ENCODE measurements around the gene TMX3.

Gene TMX3, protein sequence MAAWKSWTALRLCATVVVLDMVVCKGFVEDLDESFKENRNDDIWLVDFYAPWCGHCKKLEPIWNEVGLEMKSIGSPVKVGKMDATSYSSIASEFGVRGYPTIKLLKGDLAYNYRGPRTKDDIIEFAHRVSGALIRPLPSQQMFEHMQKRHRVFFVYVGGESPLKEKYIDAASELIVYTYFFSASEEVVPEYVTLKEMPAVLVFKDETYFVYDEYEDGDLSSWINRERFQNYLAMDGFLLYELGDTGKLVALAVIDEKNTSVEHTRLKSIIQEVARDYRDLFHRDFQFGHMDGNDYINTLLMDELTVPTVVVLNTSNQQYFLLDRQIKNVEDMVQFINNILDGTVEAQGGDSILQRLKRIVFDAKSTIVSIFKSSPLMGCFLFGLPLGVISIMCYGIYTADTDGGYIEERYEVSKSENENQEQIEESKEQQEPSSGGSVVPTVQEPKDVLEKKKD

DNA sequence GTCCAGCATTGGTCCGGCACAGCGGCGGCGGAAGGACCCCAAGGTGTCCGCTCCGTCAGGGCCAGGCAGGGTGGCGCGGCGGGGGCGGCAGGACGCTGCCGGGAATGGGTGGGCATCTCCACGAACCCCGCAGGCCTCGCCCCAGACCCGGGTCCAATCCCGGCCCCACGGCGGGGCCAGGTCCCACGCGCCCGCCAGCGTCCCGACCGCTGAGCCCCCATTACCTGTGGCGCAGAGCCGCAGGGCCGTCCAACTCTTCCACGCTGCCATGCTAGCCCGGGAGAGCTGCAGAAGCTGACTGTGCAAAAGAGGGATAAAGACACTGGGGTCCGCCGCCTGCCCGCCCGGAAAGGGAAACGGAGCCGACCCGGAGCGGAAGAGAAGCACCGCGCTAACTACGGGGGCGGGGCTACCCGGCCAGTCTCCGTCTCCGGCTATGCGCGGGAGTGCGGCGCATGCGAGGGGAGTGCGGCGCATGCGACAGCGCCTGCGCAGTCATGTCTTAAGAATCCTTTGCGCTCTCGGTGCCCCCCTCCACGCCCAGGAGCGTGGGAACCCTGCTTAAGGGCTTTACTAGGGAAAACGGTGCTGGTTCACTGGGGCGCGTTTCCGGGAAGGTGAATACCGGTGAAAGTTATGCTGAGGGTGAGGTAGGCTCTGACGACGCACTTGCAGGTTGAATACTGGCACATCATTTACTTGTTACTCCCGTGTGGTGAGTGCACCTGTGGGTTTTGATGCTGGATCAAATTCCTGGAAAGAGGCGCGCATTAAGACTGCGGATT, at the start of gene TMX3:
TSS of gene TMX3 (minus strand) at position 397 of the 785 bp plus-strand sequence. CDS start at position 270, 127 bp downstream.
- peak; percentile 92 for DNase-seq

DNA sequence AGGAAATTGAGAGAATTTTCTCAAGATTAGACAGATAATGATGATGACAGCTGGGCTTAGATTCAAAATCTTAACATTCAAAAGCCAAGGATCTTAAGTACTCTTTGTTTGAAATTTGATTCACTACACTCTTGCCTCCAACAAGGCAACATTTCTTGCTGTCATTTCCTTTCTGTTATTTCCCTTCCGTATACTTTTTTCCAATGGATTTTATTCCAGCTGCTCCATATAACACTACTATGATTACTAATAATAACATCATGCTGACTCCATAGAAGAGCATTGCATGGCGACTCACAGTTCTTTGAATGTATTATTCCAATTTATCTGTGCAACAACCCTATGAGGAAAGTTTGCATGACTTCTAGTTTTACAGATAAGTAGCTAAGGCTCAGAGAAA, 49.1 kb upstream of the TMX3 start:
- DNase-seq: no peak

DNA sequence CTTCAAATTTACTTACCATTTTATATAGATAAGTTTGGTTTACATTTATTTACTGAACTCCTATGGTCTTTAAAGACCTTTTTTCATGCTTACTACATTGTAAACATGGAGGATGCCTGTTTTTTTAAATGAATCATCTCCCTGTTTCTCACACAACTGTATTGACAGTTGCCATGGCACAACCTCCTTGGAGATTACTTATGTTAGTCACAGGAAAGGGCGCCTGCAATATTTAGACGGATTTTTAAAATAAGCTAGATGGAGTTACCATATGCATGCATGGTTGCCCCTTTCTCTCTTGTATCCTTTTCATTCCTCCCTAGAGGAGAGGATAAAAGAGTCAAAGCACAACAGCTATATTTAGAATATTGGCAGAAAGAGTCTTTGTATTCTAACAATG, 48.2 kb upstream of the TMX3 start:
- DNase-seq: no peak

DNA sequence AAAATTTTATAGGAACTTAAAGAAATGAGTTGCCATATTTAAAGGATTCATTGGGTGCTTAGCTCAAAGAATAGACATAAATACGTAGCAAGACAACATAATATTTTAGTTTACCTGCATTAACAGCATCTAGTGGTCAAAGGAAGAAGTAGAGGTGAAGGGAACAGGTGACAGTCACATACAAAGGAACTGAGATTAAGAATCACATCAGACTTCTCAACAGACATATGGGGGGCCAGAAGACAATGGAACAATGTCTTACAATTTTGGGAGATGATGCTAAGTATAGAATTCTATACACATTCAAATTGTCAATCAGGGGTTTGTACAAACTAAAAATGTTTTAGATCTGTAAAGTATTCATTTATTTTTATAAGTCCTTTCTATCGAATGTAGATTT, 44.4 kb upstream of the TMX3 start:
- no peak for DNase-seq

DNA sequence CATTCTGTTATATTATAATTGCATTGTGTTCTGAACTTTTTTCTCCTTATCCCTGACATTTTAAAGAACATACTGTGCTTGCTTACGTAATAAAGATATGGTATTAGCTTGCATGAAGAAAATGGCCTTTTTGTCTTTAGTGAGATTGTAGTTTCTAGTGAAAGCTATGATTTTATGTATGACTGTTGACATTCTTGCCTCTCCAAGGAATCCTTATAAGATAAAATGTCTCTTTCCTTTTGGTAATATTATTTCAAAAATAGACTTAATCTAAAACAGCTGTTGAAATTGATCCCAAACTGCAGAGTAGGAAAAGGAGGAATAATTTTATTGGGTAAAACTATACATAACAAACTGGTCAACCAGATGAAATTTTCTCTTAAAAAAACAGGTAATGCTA, 42.2 kb upstream of the TMX3 start:
- DNase-seq: no peak

DNA sequence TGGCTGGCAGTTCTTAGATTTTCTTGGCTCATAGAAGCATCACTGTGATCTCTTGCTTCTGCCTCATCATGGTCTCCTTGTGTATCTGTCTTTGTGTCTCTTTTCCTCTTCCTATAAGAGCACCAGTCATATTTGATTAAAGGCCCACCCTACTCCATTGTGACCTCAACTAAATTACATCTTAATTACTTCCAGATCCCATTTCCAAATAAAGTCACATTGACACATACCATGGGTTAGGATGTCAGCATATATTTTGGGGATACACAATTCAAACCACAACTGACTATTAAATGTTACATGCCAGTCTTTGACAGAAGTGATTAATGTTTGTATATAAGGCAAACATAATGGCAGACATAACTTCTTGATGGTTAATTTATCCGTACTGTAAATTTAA, 27.3 kb upstream of the TMX3 start:
- no peak for DNase-seq

DNA sequence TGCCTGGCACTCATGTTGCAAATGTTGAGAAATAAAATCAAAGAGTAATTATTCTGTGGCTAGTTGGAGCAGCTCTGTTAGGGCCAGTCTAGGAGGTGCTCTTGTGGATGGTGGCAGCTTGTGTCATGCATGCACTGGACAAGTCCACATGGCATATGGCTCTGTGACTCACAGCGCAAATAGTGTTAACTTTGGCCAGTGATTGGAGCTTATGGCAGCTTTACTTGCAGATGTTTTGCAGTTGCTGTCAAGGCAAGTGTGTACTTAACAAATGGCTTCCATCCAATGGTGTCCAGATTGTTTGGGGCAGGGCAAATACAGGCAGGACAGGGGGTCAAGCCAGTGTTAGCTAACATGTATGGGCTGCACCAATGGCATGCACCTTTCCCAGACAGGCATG, 26.1 kb upstream of the TMX3 start:
- no peak for DNase-seq

DNA sequence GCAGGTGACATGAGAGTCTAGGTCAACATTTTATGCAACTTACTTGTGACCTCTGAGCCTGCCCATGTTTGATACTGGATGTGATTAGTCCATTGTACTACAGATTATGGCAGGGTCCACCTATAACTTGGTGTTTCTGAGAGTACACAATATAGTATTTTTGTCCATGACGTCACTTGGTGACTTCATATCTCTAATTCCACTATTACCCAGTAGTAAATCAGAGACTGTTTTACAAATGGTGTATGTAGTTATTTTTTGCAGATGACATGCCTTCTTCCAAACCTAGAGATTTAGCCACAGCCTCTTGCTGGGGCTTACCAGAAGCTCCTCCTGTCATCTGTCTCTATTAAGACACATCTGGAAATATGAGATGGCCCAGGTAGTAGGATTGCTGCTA, 24.6 kb upstream of the TMX3 start:
- no peak for DNase-seq

DNA sequence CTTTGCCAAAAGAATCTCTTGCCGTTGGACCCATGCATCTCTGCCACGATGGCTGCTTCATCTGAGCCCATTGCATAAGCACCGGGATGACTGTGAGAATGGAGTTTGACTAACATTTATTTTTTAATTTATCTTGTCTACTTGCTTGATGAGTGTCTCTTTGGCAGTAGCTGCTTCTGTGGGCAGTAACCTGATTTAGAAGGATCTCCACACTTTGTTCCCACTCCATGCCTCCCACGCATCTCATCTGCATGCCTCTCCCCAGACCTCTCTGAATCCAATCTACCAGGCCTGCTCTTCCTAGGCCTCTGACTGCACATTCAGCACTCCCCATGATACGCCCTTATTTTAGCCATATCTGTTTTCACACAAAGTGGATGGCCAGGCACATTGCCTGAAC, 23.7 kb upstream of the TMX3 start:
- DNase-seq: no peak

DNA sequence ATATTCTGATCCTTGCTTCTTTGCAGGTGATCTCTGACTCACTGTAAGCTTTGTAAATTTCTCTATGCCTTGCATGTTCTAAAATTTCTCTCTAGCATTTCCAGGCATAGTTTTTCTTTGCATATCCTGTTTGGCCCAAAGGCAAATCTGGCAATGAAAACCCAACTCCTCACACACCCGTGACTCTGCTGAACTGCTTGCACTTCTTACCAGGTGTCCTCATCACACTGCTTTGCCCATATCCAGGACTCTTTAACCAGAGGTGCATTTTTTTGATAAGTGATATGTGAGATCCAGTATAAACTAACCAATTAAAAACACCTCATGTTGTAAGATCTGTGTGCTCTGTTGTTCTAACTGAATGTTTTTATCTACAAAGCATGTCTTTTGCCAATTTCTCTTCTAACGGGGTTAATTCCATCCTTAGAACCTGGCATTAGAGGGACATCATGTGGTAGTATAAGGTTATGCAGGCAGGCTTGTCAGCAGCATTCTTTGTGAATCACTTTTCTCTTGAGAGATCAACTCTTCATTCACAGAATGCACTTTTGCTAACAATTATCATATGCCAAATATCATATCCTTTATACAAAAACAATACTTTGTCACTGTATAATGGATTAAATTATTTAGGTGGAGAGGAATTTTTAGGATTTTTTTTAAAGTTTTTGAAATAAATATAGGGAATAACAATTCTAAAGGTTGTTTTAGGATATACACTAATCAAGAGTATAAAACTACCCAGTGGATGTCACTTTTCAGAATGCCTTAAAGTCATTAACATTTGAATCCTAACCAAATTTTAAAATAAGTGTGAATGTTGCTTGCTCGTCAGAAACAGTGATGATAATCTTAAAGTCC, 20.8 kb upstream of the TMX3 start:
- peak; percentile 58 for DNase-seq

DNA sequence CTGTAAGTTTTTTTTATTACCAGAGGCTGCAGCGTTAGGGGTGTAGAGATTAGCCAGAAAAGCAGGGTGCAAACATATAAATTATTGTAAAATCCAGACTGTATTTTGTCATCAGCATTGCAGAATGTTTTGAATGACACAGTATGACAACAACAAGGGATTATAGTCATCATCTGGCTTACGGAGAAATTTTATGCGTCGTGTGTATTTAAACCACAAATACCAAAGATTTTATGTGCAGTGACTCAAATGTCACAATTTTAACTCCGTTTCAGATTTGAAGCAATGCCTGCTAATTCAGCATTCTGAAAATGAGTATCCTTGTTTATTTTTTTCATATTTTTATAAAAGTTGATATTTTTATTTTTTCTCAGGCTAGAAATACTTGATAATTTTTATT, 19.4 kb upstream of the TMX3 start:
- DNase-seq: no peak

DNA sequence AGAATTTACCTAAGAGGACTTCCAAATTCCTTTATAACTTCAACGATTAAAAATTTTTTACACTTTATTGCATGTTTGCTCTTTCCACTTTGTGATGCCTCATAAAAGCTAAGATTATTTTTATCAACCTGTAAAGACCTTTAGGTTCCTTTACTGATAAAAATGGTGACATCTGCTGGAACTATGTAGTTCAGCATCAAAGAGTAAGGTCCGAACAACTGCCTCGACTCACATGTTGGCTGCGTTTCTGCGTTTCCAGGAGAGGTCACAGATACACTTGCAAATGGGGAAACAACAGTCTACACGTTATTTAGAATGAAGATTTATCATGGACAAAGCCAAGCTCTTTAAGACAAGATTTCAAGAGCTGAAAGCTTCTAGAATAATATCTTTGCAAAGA, 18.8 kb upstream of the TMX3 start:
- DNase-seq: no peak

DNA sequence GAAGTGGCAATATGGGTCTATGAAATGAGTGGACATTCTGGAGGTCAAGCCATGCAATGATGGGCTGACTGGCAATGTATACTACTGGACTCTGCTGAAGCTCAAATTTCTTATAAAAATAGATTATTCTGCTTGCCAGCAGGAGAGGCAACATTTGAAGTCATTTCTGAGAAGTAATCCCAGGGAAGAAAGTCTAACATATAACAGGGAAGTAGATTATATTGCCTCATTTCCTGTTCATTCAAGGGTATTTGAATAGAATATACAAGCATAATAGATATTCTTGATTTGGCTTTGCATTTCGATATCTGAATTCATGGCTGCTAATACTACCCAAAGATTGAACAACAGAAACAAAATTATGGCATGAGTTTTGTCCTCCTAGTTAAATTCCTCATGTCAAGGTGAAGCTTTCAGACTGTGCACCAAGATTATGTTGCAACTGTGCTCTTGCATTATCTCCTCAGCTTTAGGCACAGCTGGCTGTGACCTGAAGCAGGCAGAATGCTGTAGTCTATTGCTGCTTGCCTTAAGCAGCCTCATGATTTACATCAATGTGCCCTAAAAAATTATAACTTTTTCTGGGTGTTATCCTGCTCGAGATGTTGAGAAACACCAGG, 13.3 kb upstream of the TMX3 start:
- DNase-seq: no peak

DNA sequence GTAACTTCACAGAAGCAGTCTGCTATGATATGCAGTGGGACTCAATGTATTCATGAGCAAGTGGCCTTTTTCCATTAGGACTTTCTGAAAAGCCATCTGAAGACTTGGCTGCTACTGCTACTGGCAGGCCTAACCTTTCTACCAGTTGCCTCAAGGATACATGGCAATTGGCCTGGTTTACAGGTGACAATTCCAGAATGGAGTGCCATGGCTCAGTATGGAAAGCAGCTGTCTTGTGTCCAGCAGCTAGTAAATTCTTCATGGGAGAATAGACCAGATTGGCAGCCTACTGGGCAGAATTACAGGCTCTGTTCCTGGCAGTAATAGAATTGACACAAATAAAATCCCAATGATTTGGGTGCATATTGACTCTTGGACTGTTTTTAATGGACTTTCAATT, 12.6 kb upstream of the TMX3 start:
- DNase-seq: no peak

DNA sequence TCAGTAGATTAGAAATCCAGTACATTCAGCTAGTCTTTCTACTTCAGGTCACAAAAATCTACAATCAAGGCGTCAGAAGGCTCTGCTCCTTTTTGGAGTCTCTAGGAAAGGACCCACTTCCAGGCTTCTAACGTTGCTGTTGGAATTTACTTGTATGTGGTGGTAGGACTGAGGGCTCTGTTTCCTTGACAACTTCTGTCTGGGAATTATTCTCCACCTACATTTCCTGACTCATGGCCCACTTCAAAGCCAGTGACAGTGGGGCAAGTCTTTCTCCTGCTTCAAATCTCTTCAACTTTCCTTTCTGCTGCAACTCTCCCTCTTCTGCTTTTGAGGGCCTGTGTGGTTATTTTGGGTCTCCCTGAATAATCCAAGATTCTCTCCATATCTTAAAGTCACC, 10.4 kb upstream of the TMX3 start:
- no peak for DNase-seq

DNA sequence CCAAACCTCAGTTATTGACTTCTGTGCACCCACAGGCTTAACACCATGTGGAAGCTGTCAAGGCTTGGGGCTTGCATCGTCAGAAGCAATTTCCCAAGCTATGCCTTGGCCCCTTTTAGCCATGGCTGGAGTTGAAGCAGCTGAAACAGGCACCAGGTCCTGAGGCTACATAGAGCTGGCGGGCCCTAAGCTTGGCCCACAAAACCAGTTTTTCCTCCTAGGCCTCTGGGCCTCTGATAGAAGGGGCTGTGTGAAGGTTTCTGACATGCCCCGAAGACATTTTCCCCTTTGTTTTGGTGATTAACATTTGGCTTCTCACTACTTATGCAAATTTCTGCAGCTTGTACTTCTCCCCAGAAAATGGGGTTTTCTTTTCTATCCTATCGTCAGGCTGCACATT, 9.1 kb upstream of the TMX3 start:
- DNase-seq: no peak

DNA sequence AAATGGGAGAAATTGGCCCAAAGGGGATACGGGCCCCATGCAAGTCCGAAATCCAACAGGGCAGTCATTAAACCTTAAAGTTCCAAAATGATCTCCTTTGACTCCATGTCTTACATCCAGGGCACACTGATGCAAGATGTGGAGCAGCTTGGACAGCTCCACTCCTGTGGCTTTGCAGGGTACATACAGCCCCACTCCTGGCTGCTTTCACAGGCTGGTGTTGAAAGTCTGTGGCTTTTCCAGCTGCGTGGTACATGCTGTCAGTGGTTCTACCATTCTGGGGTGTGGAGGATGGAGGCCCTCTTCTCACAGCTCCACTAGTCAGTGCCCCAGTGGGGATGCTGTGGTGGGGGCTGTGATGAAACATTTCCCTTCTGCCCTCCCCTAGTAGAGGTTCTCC, 8.6 kb upstream of the TMX3 start:
- DNase-seq: no peak

DNA sequence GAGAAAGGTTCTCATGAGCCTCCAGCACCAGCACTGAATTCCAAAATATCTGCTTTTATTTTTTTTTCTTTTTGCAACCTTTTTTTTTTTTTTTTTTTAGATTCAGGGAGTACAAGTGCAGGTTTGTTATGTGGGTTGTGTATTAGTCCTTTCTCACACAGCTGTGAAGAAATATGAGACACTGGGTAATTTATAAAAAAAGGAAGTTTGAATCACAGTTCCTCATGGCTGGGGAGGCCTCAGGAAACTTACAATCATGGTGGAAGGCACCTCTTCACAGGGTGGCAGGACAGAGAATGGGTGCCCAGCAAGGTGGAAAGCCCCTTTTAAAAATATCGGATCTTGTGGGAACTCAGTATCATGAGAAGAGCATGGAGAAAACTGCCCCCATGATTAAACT, 7.9 kb upstream of the TMX3 start:
- DNase-seq: no peak

DNA sequence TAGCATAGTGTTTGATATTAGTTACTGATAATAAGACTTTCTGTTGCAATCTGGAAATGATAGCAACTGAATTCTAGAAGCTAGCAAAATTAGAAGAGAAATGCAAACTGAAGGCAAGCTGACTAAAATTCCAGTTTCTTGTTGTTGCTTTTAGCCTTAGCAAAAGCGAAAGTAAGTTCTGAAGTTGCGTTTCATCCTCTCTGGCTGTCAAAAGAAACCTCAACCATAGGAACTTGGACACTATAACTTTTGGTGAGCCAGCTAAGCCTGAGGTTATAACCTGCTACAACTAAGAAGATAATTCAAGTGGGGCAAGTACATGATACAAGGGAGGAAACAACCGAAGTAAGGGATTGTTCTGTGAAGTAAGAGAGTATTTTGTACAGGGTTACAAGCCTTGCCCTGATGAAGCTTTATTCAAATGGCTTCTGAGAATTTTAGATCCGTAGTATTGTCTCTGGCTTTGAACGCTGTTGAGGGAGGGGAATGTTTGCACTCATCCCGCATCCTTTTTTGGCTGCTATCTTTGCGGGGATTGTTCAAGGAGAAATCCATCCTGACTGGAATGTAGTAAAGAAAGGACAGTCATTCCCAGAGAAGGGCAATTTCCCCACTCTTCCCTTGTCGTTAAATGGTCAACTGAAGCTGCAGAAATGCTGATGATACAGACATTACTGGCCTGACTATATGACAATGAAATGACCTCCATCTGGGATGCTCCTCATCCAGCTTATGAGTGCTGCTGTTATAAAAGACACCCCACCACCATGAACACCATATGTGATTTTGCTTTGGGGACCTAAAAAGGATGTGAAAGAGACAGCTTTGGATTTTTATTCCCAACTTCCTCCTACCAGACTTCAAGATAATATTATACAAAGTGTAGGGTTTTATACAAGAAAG, 7.0 kb upstream of the TMX3 start:
- no peak for DNase-seq

DNA sequence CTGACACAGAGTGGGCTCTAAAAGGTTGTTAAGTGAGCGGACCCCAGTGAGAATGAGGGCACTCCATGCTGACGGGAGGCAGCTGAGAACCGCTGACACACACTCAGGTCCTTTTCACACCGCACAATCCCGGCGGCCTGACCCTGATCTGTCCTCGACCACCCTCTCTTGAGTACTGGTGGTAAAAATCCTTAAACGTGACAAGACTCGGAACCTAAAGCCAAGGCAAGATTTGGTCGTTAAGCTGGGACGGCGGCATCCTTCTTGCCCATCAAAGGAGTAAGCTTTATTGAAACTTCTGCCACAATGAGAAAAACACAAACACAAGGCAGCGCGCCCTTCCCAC, 569 bp downstream of the TMX3 start:
- no peak for DNase-seq

DNA sequence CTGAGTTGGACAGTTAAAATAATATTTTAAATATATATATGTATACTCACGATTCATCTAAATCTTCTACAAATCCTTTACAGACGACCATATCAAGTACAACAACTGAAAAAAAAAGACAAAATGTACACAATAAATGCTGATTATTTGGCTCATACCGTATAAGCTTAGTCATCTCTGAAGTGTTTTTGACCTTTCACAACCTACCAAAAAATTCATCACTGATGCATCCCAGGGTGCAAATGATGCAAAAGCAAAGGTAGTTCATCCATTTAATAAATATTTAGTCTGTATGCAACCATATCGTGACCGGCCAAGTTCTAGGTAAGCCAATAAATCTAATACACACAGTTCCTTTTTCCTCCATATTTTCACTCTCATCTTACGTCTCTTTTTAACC, 1.1 kb downstream of the TMX3 start:
- no peak for DNase-seq

DNA sequence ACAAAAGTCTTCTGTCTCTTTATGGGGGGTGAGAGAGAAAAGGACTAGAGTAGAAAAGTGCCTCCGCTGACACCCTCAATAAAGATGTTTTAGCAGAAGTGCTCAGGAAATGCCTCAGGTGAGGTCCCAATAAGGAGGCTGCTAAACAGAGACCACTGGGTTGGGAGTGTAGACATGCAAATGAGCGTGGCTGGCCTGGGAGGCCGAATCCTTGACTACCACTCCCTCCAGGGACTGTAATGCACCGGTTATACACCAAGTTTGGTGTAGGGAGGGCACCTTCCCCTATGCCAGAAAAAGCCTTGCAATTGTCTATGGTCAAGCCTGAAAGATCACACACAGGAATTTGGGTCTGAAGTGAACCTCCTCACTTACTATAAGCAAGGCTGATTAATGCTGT, 1.8 kb downstream of the TMX3 start:
- DNase-seq: no peak

Data from NCI-H2227 treated with DMSO at 0.1 percent for 48 hours (cell line).